IPS-18a (cell line): ENCODE data around the gene ABHD11.
"Not testable (repeated sequence)": the region's sequence is repeated elsewhere in the genome, so short reads cannot be mapped to it uniquely, and the experiment has no call there.

ENCODE experiments used
- H3K27ac ChIP-seq: one replicate; pipeline ENCODE4 v1.5.1; 2013; ENCODE audit warnings: low read length
- H3K27me3 ChIP-seq: one replicate; pipeline ENCODE4 v1.6.1; 2013; ENCODE audit warnings: mild to moderate bottlenecking, low read length; ENCODE audit not compliant: control insufficient read depth, insufficient read depth
- H3K36me3 ChIP-seq: one replicate; pipeline ENCODE4 v1.6.1; 2013; ENCODE audit warnings: low read depth, low read length; ENCODE audit not compliant: control insufficient read depth
- H3K4me1 ChIP-seq: one replicate; pipeline ENCODE4 v1.6.1; 2013; ENCODE audit warnings: low read depth, low read length; ENCODE audit not compliant: control insufficient read depth
- H3K4me3 ChIP-seq: one replicate; pipeline ENCODE4 v1.5.1; 2013; ENCODE audit warnings: low read length
- H3K9ac ChIP-seq: one replicate; pipeline ENCODE4 v1.6.1; 2013; ENCODE audit warnings: mild to moderate bottlenecking, low read length, moderate library complexity
- H3K9me3 ChIP-seq: one replicate; pipeline ENCODE4 v1.6.1; 2013; ENCODE audit warnings: low read depth, low read length; ENCODE audit not compliant: control insufficient read depth

Gene ABHD11

GRCh38 chr7:73726083-73726466 is 12.5 kb downstream of the ABHD11 start:
- Histone ChIP-seq H3K27ac (no peak overlapping the region), H3K36me3 (no peaks in the 10 kb centered on the region), H3K4me1 (peaks cover 8% of the 10 kb centered on the region), H3K4me3 (no peak overlapping the region), H3K9me3 (no peaks in the 10 kb centered on the region), H3K27me3 (no peaks in the 10 kb centered on the region), H3K9ac (no peak overlapping the region)

- Histone ChIP-seq H3K4me3 (no peak overlapping the region), H3K27me3 (peaks cover 11% of the 10 kb centered on the region), H3K36me3 (no peaks in the 10 kb centered on the region), H3K9me3 (no peaks in the 10 kb centered on the region), H3K27ac (no peak overlapping the region), H3K9ac (no peak overlapping the region), H3K4me1 (peaks cover 4% of the 10 kb centered on the region)
These were observed 14.8 kb downstream of the ABHD11 start for GRCh38 chr7:73723813-73724212.

GRCh38 chr7:73722785-73723184 is 15.8 kb downstream of the ABHD11 start:
- no peaks in the 10 kb centered on the region for H3K9me3 ChIP-seq
- peaks cover 22% of the 10 kb centered on the region for H3K27me3 ChIP-seq
- no peak overlapping the region for H3K9ac ChIP-seq
- no peaks in the 10 kb centered on the region for H3K4me1 ChIP-seq
- H3K27ac ChIP-seq, result no peak overlapping the region
- H3K36me3 ChIP-seq, result no peaks in the 10 kb centered on the region
- no peak overlapping the region for H3K4me3 ChIP-seq

GRCh38 chr7:73722182-73722581 is 16.4 kb downstream of the ABHD11 start:
- not testable (repeated sequence) for H3K4me3 ChIP-seq, H3K9me3 ChIP-seq, H3K27ac ChIP-seq, H3K9ac ChIP-seq, H3K36me3 ChIP-seq, H3K4me1 ChIP-seq
- peaks cover 23% of the 10 kb centered on the region for H3K27me3 ChIP-seq

GRCh38 chr7:73721377-73721817 is 17.2 kb downstream of the ABHD11 start:
- no peaks in the 10 kb centered on the region for H3K36me3 ChIP-seq
- no peaks in the 10 kb centered on the region for H3K9me3 ChIP-seq
- H3K4me1 ChIP-seq, result no peaks in the 10 kb centered on the region
- no peak overlapping the region for H3K4me3 ChIP-seq
- no peak overlapping the region for H3K9ac ChIP-seq
- H3K27me3 ChIP-seq, result peaks cover 23% of the 10 kb centered on the region
- no peak overlapping the region for H3K27ac ChIP-seq

- not testable (repeated sequence) for H3K9me3 ChIP-seq, H3K36me3 ChIP-seq, H3K9ac ChIP-seq, H3K4me3 ChIP-seq, H3K27ac ChIP-seq, H3K4me1 ChIP-seq
- peaks cover 23% of the 10 kb centered on the region for H3K27me3 ChIP-seq
These were observed 18.2 kb downstream of the ABHD11 start for GRCh38 chr7:73720443-73720842.

GRCh38 chr7:73719806-73720169 is 18.8 kb downstream of the ABHD11 start:
- no peaks in the 10 kb centered on the region for H3K9me3 ChIP-seq
- H3K9ac ChIP-seq, result no peak overlapping the region
- no peak overlapping the region for H3K27ac ChIP-seq
- H3K27me3 ChIP-seq, result peaks cover 23% of the 10 kb centered on the region
- no peak overlapping the region for H3K4me3 ChIP-seq
- H3K36me3 ChIP-seq, result no peaks in the 10 kb centered on the region
- no peaks in the 10 kb centered on the region for H3K4me1 ChIP-seq

GRCh38 chr7:73718905-73719805 is 19.4 kb downstream of the ABHD11 start, which contains the start of gene STX1A:
Gene STX1A, minus strand, starts transcription at chr7:73719669. Its CDS starts 38 bp downstream, at chr7:73719631.
- Histone ChIP-seq H3K4me1 (no peaks in the 10 kb centered on the region), H3K27ac (no peak within 1 kb of the TSS), H3K9ac (peak within 1 kb of the TSS; percentile 45)

GRCh38 chr7:73718438-73718881 is 20.1 kb downstream of the ABHD11 start:
- no peak overlapping the region for H3K9ac ChIP-seq
- H3K9me3 ChIP-seq, result no peaks in the 10 kb centered on the region
- H3K4me1 ChIP-seq, result no peaks in the 10 kb centered on the region
- H3K36me3 ChIP-seq, result no peaks in the 10 kb centered on the region
- H3K27me3 ChIP-seq, result peaks cover 23% of the 10 kb centered on the region
- H3K27ac ChIP-seq, result no peak overlapping the region
- H3K4me3 ChIP-seq, result peak overlapping the region; percentile 81

More at GRCh38 chr7:73718905-73719805, 19.4 kb downstream of the ABHD11 start, which contains the start of gene STX1A:
- H3K27me3 ChIP-seq, result peaks cover 23% of the 10 kb centered on the region
- H3K9me3 ChIP-seq, result no peaks in the 10 kb centered on the region
- H3K4me3 ChIP-seq, result peak within 1 kb of the TSS; percentile 81
- H3K36me3 ChIP-seq, result no peaks in the 10 kb centered on the region

- Histone ChIP-seq H3K4me1 (no peaks in the 10 kb centered on the region), H3K9me3 (no peaks in the 10 kb centered on the region), H3K4me3 (no peak overlapping the region), H3K27ac (no peak overlapping the region), H3K36me3 (no peaks in the 10 kb centered on the region), H3K27me3 (peaks cover 23% of the 10 kb centered on the region), H3K9ac (no peak overlapping the region)
These were observed 20.6 kb downstream of the ABHD11 start for GRCh38 chr7:73717991-73718405.

- no peaks in the 10 kb centered on the region for H3K4me1 ChIP-seq
- H3K9me3 ChIP-seq, result no peaks in the 10 kb centered on the region
- no peaks in the 10 kb centered on the region for H3K36me3 ChIP-seq
- H3K27me3 ChIP-seq, result peaks cover 23% of the 10 kb centered on the region
- H3K27ac ChIP-seq, result no peak overlapping the region
- no peak overlapping the region for H3K9ac ChIP-seq
- H3K4me3 ChIP-seq, result no peak overlapping the region
These were observed 21.4 kb downstream of the ABHD11 start for GRCh38 chr7:73717025-73717807.
